SK-N-SH (cell line): ENCODE results near the gene FABP6.

Experiments used
- CTCF ChIP-seq: fragments of 200-600 bp; sonication (generic); IDR thresholded peaks from 2 replicates; pipeline ENCODE4 v1.6.1; 2017; ENCODE audit warnings: antibody characterized with exemption, mild to moderate bottlenecking, moderate library complexity
- MAX ChIP-seq: IDR thresholded peaks from 2 replicates; pipeline ENCODE4 v1.4.0; 2012; ENCODE audit warnings: low read depth
- NRF1 ChIP-seq: IDR thresholded peaks from 2 replicates; pipeline ENCODE4 v1.6.1; 2012; ENCODE audit warnings: low read depth, mild to moderate bottlenecking, low read length
- POLR2AphosphoS5 ChIP-seq: IDR thresholded peaks from 2 replicates; pipeline ENCODE4 v1.6.1; 2012; ENCODE audit warnings: low read depth, low read length
- SMC3 ChIP-seq: IDR thresholded peaks from 2 replicates; pipeline ENCODE4 v1.6.1; 2012; ENCODE audit warnings: low read depth, low read length, improper control_type of control experiment
- USF1 ChIP-seq: IDR thresholded peaks from 2 replicates; pipeline ENCODE4 v1.4.0; 2012; ENCODE audit warnings: low read depth, borderline replicate concordance

GRCh38 chr5:160259341-160259740 lies 30.0 kb downstream of the FABP6 start:
- TF ChIP-seq SMC3 (no peak), CTCF (no peak), NRF1 (no peak), MAX (no peak), POLR2AphosphoS5 (no peak), USF1 (no peak)
